Stimulated activated CD8-positive, alpha-beta memory T cell treated with anti-CD3 and anti-CD28 coated beads, Interleukin-4, amount 100 ng/mL, for 1 hour (primary cell): Measurements from ENCODE around the gene PSAP.
A peak's percentile ranks its signal among the peaks of the same experiment; 100 is the strongest.

Experiments used
- DNase-seq, 2 donors: peaks; one replicate each; pipeline ENCODE4 v3.0.0-alpha.2; 2020; ENCODE audit warnings: low read depth in 2 of 2, low spot score in 1 of 2

PSAP gene

GRCh38 chr10:71829171-71829570 is 21.9 kb downstream of the PSAP start:
- DNase-seq: no peak

GRCh38 chr10:71828702-71829101 is 22.3 kb downstream of the PSAP start:
- DNase-seq: no peak

GRCh38 chr10:71827852-71828251 is 23.2 kb downstream of the PSAP start:
- DNase-seq: no peak

GRCh38 chr10:71825217-71825616 is 25.8 kb downstream of the PSAP start:
- DNase-seq: no peak

GRCh38 chr10:71824333-71824732 is 26.7 kb downstream of the PSAP start:
- no peak for DNase-seq

- no peak for DNase-seq
These were observed 27.7 kb downstream of the PSAP start for GRCh38 chr10:71823356-71823755.

GRCh38 chr10:71821909-71822763 is 28.9 kb downstream of the PSAP start:
- DNase-seq: no peak

GRCh38 chr10:71820966-71821365 is 30.1 kb downstream of the PSAP start:
- no peak for DNase-seq

- DNase-seq: no peak
These were observed 31.1 kb downstream of the PSAP start for GRCh38 chr10:71819985-71820384.

GRCh38 chr10:71819441-71819861 is 31.6 kb downstream of the PSAP start:
- no peak for DNase-seq

GRCh38 chr10:71818674-71819260 is 32.3 kb downstream of the PSAP start:
- DNase-seq: no peak

GRCh38 chr10:71817831-71818655 is 33.0 kb downstream of the PSAP start:
- no peak for DNase-seq

GRCh38 chr10:71816936-71817618 is 34.0 kb downstream of the PSAP start:
- DNase-seq: no peak

GRCh38 chr10:71816421-71816851 is 34.6 kb downstream of the PSAP start:
- no peak for DNase-seq

GRCh38 chr10:71815515-71816130 is 35.4 kb downstream of the PSAP start:
- DNase-seq: no peak

GRCh38 chr10:71814922-71815411 is 36.1 kb downstream of the PSAP start:
- DNase-seq: no peak

- no peak for DNase-seq
These were observed 38.0 kb downstream of the PSAP start for GRCh38 chr10:71812913-71813590.

- DNase-seq: peak; percentile 66
These were observed 38.8 kb downstream of the PSAP start for GRCh38 chr10:71812016-71812912.

GRCh38 chr10:71811351-71811750 is 39.7 kb downstream of the PSAP start:
- DNase-seq: no peak
